Measurements from ENCODE around the gene CILP2. TPM values are rescaled to one million over a fixed set of nuclear protein-coding genes. Genes with fewer than 3 reads are reported as not detected.

CILP2 gene
- total and polyA plus RNA-seq, 9 of the 15 experiments (the other 6 are each of a cell fraction or from before 2014, with no cell fraction given), result 0.04 to 0.35 (median 0.05) TPM; not detected in 2

GRCh38 chr19:19515642-19516519 is 22.2 kb upstream of the CILP2 start, which contains the start of gene NDUFA13 (continued):
- TF ChIP-seq FOXO4 (CRISPR knock-in tag; IDR thresholded peaks at IDR 0.05), result no peak
- no peak for TF ChIP-seq SP2 (IDR thresholded peaks at IDR 0.05; ENCODE audit: extremely low read depth, low read depth, low read length, poor library complexity, severe bottlenecking)
- peak in 1 of 2 experiments; percentile 93; a peak in 2 of 4 replicates for TF ChIP-seq KDM4B (IDR thresholded peaks at IDR 0.05; ENCODE audit: borderline replicate concordance in 2 of 2, low read depth in 1 of 2)
- TF ChIP-seq DIDO1 (tag; IDR thresholded peaks at IDR 0.05; ENCODE audit: low read depth), result peak; percentile 31; the same call in 1 of the 2 replicates
- TF ChIP-seq ZSCAN32 (CRISPR knock-in tag; IDR thresholded peaks at IDR 0.05), result no peak
- TF ChIP-seq ETV5 (CRISPR knock-in tag; IDR thresholded peaks at IDR 0.05; ENCODE audit: low read depth), result peak; percentile 93
- TF ChIP-seq CBX5 (IDR thresholded peaks at IDR 0.05; ENCODE audit: borderline replicate concordance, low read depth), result no peak
- TF ChIP-seq OTX1 (CRISPR knock-in tag; IDR thresholded peaks at IDR 0.05), result no peak
- peak; percentile 35; the same call in 1 of the 2 replicates for TF ChIP-seq FOSL1 (tag; conservative IDR thresholded peaks at IDR 0.05)
- TF ChIP-seq ZNF655 (CRISPR knock-in tag; IDR thresholded peaks at IDR 0.05), result no peak
- no peak for TF ChIP-seq RNF2 (IDR thresholded peaks at IDR 0.05)
- TF ChIP-seq NR2C2 (CRISPR knock-in tag; IDR thresholded peaks at IDR 0.05), result peak; percentile 95
- peak; percentile 98 for TF ChIP-seq NR2C2 (tag; IDR thresholded peaks at IDR 0.05)
- TF ChIP-seq PRMT5 (CRISPR knock-in tag; IDR thresholded peaks at IDR 0.05), result no peak
- TF ChIP-seq PTRF (tag; IDR thresholded peaks at IDR 0.05), result no peak
- 0 out of 2 replicates have a peak, but pooled peaks have one; percentile 13 for TF ChIP-seq HDAC2 (IDR thresholded peaks at IDR 0.05)
- peak; percentile 66; the same call in 1 of the 2 replicates for TF ChIP-seq ZNF76 (CRISPR knock-in tag; IDR thresholded peaks at IDR 0.05; ENCODE audit: borderline replicate concordance)
- TF ChIP-seq RBM22 (IDR thresholded peaks at IDR 0.05; ENCODE audit: low read depth, low read length, poor library complexity, severe bottlenecking), result no peak
- TF ChIP-seq ZNF766 (CRISPR knock-in tag; conservative IDR thresholded peaks at IDR 0.05), result no peak; the same call in 1 of the 2 replicates
- no peak for TF ChIP-seq RCOR1 (IDR thresholded peaks at IDR 0.05; ENCODE audit: borderline replicate concordance in 1 of 2, low read depth in 2 of 2, low read length in 2 of 2)
- TF ChIP-seq THAP12 (CRISPR knock-in tag; IDR thresholded peaks at IDR 0.05), result peak; percentile 60; the same call in 1 of the 2 replicates
- peak; percentile 63 for TF ChIP-seq CXXC5 (CRISPR knock-in tag; IDR thresholded peaks at IDR 0.05)
- TF ChIP-seq SMARCA4 (IDR thresholded peaks at IDR 0.05), result no peak; the same call in 1 of the 2 replicates
- TF ChIP-seq ZC3H8 (IDR thresholded peaks at IDR 0.05), result no peak
- peak; percentile 99 for TF ChIP-seq GABPA (tag; conservative IDR thresholded peaks at IDR 0.05; ENCODE audit: low read depth)

All from K562 (cell line).